Activated CD4-positive, CD25-positive, alpha-beta regulatory T cell treated with anti-CD3 and anti-CD28 coated beads, Interleukin-2, amount 50 U/mL, for 16 hours (primary cell): Measurements from ENCODE around the gene TCERG1.
A peak's percentile ranks its signal among the peaks of the same experiment; 100 is the strongest.
"Not testable (repeated sequence)": the region's sequence is repeated elsewhere in the genome, so short reads cannot be mapped to it uniquely, and the experiment has no call there.

Experiments
- DNase-seq: peaks from one replicate; pipeline ENCODE4 v3.0.0-alpha.2; 2020; ENCODE audit warnings: low read depth, low spot score

Gene TCERG1

DNA sequence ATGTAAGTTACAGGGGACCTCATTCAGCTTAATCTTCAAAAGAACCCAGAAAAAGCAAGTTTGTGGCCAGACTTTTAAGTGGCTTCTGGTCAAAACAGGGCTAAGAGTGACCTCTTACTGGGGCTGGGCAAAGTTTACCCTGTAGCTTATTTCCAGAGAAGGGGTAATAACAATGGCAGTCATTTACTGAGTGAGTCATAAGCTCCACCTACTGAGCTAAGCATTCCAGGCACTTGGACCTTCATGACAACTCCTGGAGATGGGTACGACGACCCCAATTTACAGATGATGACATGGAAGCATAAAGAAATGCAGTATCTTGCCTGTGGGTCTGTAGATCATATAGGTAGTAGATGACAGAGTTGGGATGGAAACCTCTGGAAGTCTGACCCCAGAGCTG lies 73.6 kb downstream of the TCERG1 start:
- DNase-seq: no peak

DNA sequence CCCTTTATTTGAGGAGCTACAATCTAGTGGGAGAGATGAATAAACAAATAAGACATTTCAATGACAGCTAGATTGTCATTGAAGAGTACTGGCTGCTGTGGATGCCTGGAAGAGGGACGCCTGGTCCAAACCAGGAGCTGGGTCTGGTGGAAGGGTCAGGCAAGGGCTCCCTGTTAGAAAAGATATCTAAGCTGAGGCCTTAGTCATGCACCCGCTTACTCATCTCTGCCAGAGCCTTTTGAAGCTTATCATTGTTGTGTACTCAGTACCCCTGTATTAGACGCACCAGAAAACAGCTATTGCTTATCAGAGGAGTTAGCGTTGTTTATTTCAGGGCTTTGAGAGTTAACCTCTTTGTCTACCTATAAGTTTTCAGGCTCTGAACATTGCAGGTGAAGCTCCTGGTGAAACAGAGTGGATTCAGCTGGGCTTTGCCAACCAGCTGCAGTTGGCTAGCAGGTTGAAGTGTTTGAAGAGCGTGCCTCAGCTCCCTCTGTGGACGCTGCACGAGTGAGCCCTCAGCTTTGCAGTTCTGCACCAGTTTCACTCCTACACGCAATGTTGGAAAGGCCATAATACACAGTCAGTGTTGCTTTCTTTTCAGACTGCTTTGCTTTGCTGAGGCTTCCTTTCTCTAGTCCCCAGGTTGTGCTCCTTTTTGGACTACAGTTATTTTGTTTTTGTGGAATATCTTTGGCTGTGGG lies 74.4 kb downstream of the TCERG1 start:
- DNase-seq: no peak

DNA sequence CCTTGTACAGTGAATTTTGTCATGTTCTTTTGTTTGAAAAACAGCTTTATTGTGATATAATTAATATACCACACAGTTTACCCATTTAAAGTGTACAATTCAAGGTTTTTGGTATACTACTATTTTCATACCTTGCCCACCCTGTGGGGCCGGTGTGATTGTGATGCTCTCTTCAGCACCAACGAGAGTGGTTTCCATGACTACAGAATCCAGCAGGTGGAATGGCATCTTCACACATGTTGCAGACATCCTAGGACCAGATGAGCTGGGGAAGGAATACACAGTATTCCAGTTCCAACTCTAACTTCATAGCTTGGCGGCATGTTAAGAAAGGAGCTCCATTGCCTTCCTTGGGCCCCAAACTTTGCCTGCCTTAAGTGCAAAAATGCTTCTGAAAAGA lies 76.6 kb downstream of the TCERG1 start:
- DNase-seq: no peak

DNA sequence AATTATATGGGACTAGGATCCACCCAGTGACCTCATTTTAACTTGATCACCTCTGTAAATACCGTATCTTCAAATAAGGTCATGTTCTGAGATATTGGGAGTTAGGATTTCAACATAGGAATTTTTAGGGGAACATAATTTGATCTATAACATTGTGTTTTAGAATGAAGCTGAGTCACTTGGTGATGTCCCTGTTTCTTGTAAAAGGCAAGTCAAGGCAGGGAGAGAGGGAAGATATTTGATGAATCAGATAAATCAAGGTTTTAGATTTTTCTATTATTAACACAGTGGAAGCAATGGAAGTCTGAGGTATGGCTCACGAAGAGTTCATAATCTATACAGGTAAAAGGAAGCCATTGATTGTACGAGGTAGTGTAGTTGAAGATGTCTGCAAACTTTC lies 80.7 kb downstream of the TCERG1 start:
- no peak for DNase-seq

DNA sequence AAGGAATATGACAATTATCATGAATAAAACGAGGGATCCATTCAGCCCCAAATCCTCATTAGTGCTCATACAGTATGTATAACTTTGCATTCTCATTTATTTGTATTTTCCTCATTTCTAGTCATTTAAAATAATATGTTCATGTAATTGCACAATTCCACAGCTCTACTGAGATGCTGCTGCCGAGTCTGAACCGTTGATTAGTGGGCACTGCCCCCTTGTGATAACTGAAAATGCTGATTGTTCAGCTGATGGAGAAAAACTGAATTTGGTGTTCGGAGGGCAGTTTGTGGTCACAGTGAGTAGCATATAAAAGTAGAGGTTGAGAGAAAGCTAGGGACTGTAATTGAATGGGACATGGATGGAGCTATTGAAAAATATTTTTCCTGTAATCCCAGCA lies 81.1 kb downstream of the TCERG1 start:
- no peak for DNase-seq

DNA sequence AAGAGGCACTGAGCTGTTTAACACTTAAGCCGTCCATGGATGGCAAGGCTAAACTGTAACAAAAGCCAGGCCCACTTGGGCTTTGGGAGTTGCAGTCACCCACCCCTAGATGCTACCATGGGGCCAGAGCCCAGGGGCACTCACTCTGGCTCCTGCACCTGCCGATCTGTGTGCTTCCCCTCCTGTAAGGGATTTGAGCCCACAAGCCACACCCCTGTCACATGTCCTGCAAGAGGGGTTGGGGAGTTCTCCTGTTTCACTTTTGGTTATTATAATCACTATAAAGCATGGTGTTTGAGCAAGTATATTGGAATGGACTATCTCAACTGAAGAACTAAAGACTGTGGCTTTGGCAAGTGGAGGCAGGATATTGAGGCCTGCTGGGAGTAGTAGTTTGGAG lies 82.9 kb downstream of the TCERG1 start:
- no peak for DNase-seq

DNA sequence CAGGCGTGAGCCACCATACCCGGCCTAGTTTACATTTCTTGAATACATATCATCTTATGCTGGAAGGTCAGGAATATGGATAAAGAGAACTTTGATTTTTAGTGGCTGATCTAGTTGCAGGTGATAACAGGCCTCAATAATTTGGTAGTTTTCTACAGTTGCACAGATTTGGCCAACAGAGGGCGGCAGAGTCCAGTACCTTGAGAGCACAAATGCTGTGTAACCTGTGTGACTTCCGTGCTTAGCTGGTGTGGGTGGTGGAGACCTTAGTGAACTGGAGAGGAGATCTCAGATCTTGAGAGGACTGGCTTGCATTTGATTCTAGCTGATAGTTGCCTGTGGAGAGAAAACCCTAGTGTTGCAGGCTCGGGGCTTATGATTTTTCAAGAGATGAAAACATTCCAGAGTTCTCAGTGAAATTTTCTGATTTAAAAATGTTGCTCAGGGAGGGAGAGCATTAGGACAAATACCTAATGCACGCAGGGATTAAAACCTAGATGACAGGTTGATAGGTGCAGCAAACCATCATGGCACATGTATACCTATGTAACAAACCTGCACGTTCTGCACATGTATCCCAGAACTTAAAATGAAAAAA lies 86.2 kb downstream of the TCERG1 start:
- DNase-seq: peak; percentile 52

DNA sequence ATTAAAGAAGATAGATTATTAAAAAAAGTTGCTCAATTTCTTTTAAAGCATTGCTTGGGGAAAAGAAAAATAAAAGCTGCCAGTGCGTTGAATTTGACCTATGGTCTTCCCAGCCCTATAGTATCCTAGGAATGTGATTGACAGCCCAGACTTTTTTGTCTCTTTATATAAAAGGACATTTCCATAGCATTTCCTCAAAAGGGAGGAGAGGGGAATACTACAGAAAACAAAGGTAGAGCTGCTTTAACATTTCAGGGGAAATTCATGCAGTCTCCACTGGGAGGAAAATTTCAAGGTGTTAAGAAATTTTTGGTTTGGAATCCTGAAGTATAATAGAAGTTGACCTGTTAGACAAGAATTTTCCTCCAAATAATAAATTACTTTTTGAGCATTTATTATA lies 86.7 kb downstream of the TCERG1 start:
- DNase-seq: no peak

DNA sequence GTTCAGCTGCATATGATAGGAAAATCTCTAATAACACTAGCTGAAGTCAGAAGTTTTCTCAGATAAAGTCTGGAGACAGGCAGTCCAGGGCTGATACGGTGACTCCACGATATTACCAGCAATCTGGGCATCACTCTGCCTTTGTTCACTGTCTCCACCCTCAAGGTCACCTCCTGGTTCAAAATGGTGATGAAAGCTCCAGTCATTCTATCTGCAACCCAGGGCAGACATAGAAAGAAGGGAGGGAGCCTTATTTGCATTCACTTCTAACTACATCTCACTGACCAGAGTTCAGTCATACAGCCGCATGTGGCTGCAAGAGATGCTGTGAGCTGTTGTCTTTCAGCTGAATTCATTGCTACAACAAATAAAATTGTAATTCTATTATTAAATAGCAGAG lies 91.3 kb downstream of the TCERG1 start:
- no peak for DNase-seq

DNA sequence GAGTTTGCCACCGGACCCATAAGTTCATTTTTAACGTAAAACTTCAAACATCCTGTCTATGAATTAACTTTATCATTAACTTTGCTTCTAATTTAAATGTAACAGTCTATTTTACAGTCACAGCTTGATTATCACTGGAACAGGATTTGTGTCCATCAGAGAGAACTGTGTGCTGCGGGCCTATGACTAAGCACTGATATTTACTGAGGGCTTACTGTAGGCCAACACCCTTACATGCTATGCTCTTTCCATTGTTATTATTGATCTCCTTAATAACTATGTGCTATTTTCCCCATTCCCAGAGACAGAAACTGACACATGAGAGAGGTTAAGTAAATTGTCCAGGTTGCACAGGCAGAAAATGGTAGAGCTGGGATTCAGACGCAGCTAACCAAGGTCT lies 92.8 kb downstream of the TCERG1 start:
- no peak for DNase-seq

DNA sequence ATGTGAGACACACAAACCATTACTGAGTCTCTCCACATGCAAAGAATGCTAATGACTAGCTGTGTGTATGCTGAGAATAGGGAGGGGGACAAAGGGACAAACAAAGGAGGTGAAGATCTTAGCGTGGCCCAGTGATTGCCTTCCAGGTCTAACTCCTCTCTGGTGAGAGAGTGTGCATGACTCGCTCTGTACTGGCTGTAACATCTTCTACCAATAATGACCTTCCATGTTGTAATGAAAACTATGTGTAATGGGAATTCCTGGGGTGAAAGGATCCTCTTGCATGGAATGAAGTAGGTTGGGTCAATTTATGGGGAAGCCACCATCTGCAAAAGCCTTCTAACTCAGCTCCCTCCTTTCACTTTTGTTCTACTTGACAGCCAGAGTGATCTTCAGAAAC lies 93.3 kb downstream of the TCERG1 start:
- no peak for DNase-seq

DNA sequence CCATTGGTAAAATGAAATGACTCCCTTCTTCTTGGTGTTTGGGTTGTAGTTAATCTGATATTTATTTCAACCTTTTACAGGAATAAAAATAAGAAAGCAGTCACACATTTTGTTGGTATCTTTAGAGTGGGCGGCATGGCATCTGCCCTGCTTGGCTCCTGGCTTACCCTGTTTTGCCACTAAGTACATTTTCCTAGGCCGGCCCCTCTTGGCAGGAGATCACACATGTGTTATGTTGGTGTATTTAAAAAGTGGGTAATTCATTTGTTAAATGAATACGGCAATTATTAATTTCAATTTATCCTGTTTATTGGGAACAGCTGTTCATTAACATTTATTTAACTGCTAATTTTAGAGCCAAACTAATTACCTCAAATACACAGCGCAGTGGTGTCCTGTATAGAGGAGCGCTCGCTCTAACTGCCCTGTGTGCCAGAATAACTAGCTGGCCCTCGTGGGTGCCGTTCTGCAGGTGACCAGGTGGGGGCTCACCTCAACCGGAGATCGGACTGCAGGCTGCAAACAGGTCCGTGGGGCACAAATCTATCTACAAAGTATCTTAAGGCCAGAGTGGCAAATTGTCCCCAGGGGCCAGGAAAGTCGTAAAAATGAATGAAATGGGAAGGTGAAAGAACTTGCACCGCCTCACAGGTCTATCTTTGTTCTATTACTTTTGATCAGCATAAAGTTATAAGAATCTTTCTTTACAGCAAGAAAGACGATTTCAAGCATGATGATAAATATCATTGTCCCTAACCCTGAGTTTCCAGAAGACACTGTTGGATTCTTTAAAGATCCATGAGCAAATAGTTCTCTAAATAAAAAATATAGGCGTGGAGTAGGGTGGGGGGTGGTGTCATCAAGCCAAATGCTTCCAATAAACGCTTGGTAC lies 95.1 kb downstream of the TCERG1 start:
- peak; percentile 33 for DNase-seq

DNA sequence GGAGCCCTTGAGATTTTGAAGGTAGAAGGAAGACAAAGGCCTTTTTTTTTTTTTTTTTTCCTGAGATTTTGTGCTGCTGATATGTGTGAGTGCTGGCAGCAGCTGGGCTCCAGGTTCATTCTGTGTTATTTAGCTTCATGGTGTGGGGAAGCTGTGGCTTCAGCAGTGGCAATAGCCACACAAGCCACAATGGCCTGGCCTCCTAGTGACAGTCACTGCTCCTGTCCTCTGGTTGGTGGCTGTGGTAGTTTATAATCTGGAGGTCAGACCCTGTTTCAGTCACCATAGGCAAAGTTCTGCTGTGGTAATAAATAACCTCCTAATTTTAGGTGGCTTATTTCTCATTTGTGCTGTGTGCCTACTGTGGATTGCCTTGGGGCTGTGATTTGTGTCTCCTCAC lies 97.1 kb downstream of the TCERG1 start:
- DNase-seq: no peak

DNA sequence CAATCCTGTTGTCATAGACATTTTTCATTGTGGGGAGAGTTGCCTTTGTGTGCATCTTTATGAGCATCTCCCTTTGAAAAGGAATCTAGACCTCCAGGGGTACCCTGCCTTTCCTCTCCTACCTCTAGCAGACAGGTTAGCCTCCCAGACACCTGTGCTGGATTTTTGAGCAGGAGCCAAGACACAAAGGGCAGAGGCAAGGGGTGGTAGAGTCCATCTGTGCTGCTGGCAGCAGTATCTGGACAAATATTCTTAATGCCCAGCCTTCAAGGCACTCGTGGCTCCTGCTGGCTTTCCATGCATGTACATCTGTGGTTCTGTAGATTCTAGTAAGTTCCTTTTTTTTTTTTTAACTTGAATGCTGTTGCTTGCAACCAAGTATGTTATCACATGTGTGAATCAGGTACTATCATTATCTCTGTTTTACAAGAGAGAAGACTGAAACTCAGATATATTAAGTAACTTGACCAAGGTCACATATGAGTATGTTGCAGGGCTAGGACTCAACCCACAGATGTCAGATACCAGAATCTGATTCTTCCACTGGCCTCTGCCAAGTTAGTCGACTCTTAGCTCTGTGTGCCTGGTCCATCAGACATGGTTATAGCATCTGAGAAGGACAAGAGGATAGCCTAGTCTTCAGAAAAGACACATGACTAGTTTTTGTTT lies 101.8 kb downstream of the TCERG1 start:
- no peak for DNase-seq

DNA sequence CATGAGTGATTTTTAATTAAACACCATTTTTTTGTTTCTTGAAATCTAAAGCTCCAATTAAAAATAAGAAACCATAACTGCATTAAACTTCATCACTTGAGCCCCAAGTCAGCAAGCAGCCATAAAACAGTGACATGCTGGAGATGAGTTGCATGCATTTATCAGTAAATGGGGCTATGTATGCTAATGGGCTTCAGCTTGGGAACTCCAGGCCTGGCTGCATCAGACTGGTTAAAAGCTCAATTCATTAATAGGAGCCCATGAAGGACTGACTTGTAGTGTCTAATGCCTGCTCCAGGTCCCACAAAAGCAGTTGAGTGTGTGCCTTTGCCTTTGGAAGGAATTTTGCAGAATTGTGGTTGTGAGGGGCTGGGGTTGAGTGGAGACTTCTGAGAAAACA lies 102.5 kb downstream of the TCERG1 start:
- no peak for DNase-seq

DNA sequence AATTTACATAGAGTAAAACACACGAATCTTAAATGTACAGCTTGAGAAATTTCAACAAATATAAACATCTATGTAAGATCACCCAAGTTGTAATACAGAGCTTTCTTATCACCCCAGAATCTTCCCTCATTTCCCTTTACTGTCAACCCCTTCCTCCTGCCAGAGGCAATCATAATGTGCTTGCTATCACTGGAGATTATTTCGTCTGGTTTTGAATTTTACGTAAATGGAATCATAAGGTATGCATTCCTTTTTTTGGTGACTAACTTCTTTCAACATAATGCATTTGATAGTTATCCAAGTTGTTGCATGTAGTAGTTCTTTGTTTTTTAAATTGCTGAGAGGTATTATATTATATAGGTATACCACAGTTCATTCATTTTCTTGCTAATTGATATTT lies 106.3 kb downstream of the TCERG1 start:
- no peak for DNase-seq

DNA sequence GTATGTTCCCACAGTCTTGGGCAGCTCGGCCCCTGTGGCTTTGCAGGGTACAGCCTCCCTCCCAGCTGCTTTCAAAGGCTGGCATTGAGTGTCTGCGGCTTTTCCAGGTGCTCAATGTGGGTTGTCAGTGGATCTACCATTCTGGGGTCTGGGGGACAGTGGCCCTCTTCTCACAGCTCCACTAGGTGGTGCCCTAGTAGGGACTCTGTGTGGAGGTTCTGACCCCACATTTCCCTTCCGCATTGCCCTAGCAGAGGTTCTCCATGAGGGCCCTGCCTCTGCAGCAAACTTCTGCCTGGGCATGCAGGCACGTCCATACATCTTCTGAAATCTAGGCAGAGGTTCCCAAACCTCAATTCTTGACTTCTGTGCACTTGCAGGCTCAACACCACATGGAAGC lies 109.8 kb downstream of the TCERG1 start:
- DNase-seq: not testable (repeated sequence)

DNA sequence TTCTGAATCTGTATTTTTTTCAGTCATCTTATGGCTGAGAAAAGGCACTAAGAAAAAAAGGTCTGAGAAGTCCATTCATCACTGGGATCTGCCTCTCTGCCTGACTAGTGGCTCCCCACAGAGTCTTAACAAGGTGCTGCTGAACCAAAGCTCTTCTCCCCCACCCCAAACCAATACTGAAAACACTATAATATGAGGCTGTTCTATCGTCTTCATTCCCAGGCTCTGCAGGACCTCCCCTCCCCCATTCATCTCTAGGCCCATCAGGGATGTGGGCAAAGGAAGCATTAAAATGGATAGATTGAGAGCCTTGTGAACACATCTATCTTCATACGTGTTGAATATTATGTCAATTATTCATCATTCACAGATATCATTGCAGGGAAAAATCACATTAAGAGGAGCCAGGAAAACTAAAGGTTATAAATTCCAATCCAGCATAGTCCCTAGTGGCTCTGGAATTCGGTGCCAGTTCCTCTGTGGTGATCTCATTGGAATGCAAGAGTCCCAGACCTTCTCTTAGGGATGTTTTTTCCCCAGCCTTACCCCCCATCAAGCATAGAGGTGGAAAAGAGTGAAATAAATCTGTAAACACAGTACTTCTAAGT lies 113.2 kb downstream of the TCERG1 start:
- no peak for DNase-seq
